OCI-LY7 (cell line): ENCODE results near the gene NEBL. TPM values are rescaled to one million over a fixed set of nuclear protein-coding genes. Genes with fewer than 3 reads are reported as not detected.

Experiments used
- BruUV-seq: library from RNA; stranded (reverse); fragments of 400-500 nt; replicated peaks from 2 replicates; lab custom pipeline; 2021; lab: Mats Ljungman, UMichigan
- CTCF ChIA-PET: fragments of 300-600 bp; sonication (Branson Sonifier 250); formaldehyde crosslinking; loops from one replicate; lab custom pipeline; 2022; ENCODE audit warnings: antibody characterized with exemption; ENCODE audit not compliant: unreplicated experiment; lab: Charles Lee
- POLR2A ChIA-PET: fragments of 300-600 bp; sonication (Branson Sonifier 250); formaldehyde crosslinking; loops from one replicate; lab custom pipeline; 2022; ENCODE audit warnings: antibody characterized with exemption; lab: Charles Lee
- DNase-seq: peaks from one replicate; pipeline ENCODE4 v3.0.0-alpha.2; 2015; ENCODE audit warnings: low spot score
- H2AFZ ChIP-seq: fragments of 200-600 bp; sonication (generic), shearing (Covaris generic); 2 replicates; pipeline ENCODE4 v1.6.1; 2014; ENCODE audit warnings: mild to moderate bottlenecking, antibody characterized with exemption, low read length, moderate library complexity
- H3K27ac ChIP-seq: fragments of 200-600 bp; sonication (generic); 2 replicates; pipeline ENCODE4 v1.5.1; 2014; ENCODE audit warnings: mixed run types, low read depth, mild to moderate bottlenecking, moderate library complexity, low read length, inconsistent platforms; ENCODE audit not compliant: poor library complexity, severe bottlenecking
- H3K36me3 ChIP-seq: fragments of 200-600 bp; sonication (generic); 2 replicates; pipeline ENCODE4 v1.6.1; 2014; ENCODE audit warnings: mild to moderate bottlenecking, antibody characterized with exemption, low read length, moderate library complexity, mixed read lengths; ENCODE audit not compliant: insufficient read depth
- H3K4me1 ChIP-seq: fragments of 200-600 bp; sonication (generic); 2 replicates; pipeline ENCODE4 v1.5.1; 2014; ENCODE audit warnings: mild to moderate bottlenecking, low read length; ENCODE audit not compliant: insufficient read depth, poor library complexity, severe bottlenecking
- H3K4me2 ChIP-seq: fragments of 200-600 bp; sonication (generic); 2 replicates; pipeline ENCODE4 v1.6.1; 2014; ENCODE audit warnings: mild to moderate bottlenecking, low read length
- H3K4me3 ChIP-seq: fragments of 200-600 bp; sonication (generic); 2 replicates; pipeline ENCODE4 v1.5.1; 2014; ENCODE audit warnings: mild to moderate bottlenecking, low read depth, low read length; ENCODE audit not compliant: poor library complexity, severe bottlenecking
- H3K79me2 ChIP-seq: fragments of 200-600 bp; sonication (generic); 2 replicates; pipeline ENCODE4 v1.6.1; 2016; ENCODE audit warnings: low read depth, mild to moderate bottlenecking, low read length, moderate library complexity, mixed read lengths; ENCODE audit not compliant: insufficient read depth
- H3K9me2 ChIP-seq: fragments of 200-600 bp; sonication (generic); 2 replicates; pipeline ENCODE4 v1.6.1; 2016; ENCODE audit warnings: mild to moderate bottlenecking, low read length, mixed read lengths; ENCODE audit not compliant: insufficient read depth
- H3K9me3 ChIP-seq: fragments of 200-600 bp; sonication (generic); 2 replicates; pipeline ENCODE4 v1.6.1; 2014; ENCODE audit warnings: mild to moderate bottlenecking, mixed run types, low read length, mixed read lengths
- H4K20me1 ChIP-seq: fragments of 200-600 bp; sonication (generic); 2 replicates; pipeline ENCODE4 v1.6.1; 2014; ENCODE audit warnings: mild to moderate bottlenecking, antibody characterized with exemption, low read length, moderate library complexity, mixed read lengths; ENCODE audit not compliant: insufficient read depth
- EZH2phosphoT487 ChIP-seq: fragments of 200-600 bp; sonication (generic); IDR thresholded peaks from 2 replicates; pipeline ENCODE4 v1.6.1; 2018; ENCODE audit warnings: low read depth, borderline replicate concordance, mild to moderate bottlenecking, mixed run types, antibody characterized with exemption, low read length, moderate library complexity, mixed read lengths
- intact Hi-C: fragments of 100-400 bp; cut with micrococcal nuclease; formaldehyde crosslinking; loops from one replicate; pipeline ENCODE4 v1.10.0; 2022; ENCODE audit not compliant: unreplicated experiment
- total RNA-seq, 2 experiments: library from RNA; depleted of rRNA in 1 of 2; stranded (reverse); fragments of >200 nt in 1 of 2; shearing (Covaris generic) in 1 of 2; gene quantifications; 2 replicates each; pipeline ENCODE4 v1.2.3, GENCODE V29; 2014 to 2022
- TF ChIP-seq, protein P1 (sequence below): fragments of 200-600 bp; sonication (generic); conservative IDR thresholded peaks from 2 replicates; pipeline ENCODE4 v1.5.1; 2014; ENCODE audit warnings: mild to moderate bottlenecking, antibody characterized with exemption, low read length, moderate library complexity, mixed read lengths

The NEBL gene
- total RNA-seq, 2 experiments from 2014 or later = 1.1 TPM; not detected in 1

DNA sequence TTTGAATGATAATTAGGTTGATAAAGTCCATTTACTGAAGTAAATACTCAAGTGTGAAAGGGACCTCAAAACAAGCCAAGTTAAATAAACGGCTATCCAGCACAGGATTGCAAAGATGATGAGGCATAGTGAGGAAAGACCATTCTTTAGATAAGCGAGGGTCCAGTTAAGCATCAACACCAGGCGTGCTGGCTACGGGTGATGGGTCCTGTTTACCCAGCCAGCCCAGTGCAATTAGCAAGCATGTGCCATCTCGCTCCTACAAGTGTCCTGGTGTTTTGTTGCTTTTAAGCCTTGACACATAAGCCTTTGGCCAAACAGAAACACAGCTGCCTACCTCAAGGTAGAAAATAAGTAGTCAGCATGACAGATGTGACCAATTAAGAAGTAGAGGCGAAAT is 7.1 kb downstream of the NEBL start:
- Histone ChIP-seq H3K4me3 (no peak overlapping the region), H3K27ac (no peak overlapping the region)
- intact Hi-C loops = no loop called here

DNA sequence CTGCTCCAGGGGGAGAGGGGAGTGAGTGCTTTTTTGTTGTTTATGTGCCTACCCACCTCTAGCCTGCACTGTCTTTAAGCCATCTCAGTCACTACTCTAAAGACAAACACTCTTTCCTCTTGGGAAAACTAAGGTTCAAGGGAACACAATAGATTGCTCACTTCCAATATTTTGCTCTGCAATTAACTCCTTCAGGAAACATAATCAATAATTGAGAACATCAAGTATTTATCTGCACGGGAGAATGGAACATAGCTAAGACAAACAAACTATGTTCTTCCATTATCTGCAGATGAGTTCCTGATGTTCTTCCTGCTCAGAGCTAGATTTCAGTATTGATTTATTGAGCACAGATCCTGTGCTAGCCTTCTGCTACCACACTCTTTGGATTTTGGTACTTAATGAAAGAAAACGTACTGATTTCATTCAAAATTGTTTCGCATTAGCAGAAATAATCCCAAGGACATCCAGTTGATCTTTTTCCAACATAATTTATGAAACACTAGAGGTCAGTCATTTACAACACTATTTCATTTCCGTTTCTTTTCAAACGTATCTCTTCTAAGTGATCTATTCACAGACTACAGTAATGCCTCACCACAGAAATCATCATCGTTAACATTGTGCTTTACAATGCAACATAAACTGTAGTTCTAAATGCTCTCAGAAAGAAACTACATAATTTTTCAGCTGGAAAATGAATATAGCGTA is 8.3 kb downstream of the NEBL start:
- H3K4me1 ChIP-seq = peaks cover 6% of the 10 kb centered on the region
- no peak overlapping the region for H3K4me3 ChIP-seq
- TF ChIP-seq, protein P1, sequence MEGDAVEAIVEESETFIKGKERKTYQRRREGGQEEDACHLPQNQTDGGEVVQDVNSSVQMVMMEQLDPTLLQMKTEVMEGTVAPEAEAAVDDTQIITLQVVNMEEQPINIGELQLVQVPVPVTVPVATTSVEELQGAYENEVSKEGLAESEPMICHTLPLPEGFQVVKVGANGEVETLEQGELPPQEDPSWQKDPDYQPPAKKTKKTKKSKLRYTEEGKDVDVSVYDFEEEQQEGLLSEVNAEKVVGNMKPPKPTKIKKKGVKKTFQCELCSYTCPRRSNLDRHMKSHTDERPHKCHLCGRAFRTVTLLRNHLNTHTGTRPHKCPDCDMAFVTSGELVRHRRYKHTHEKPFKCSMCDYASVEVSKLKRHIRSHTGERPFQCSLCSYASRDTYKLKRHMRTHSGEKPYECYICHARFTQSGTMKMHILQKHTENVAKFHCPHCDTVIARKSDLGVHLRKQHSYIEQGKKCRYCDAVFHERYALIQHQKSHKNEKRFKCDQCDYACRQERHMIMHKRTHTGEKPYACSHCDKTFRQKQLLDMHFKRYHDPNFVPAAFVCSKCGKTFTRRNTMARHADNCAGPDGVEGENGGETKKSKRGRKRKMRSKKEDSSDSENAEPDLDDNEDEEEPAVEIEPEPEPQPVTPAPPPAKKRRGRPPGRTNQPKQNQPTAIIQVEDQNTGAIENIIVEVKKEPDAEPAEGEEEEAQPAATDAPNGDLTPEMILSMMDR = peak; percentile 64
- TF ChIP-seq EZH2phosphoT487 = no peak
- ChIA-PET CTCF (no interaction called here), POLR2A (no interaction called here)
- intact Hi-C loops = loop anchor here (2.0 kb wide), 1 partner anchor 132 kb away; no protein-coding TSS in a partner anchor
- no TSS peak for BruUV-seq
- no peaks in the 10 kb centered on the region for H3K9me2 ChIP-seq
- DNase-seq = peak; percentile 18
- no peak overlapping the region for H3K4me2 ChIP-seq
- H4K20me1 ChIP-seq = no peaks in the 10 kb centered on the region
- H3K79me2 ChIP-seq = no peaks in the 10 kb centered on the region
- H3K9me3 ChIP-seq = no peaks in the 10 kb centered on the region
- H2AFZ ChIP-seq = no peak overlapping the region
- no peak overlapping the region for H3K27ac ChIP-seq
- H3K36me3 ChIP-seq = no peaks in the 10 kb centered on the region

More for the DNA sequence above, 7.1 kb downstream of the NEBL start:
- H3K36me3 ChIP-seq = no peaks in the 10 kb centered on the region
- TF ChIP-seq, protein P1 = no peak
- TF ChIP-seq EZH2phosphoT487 = no peak
- ChIA-PET POLR2A (no interaction called here), CTCF (no interaction called here)
- no peak for DNase-seq
- peak overlapping the region; percentile 4; the same call in 1 of the 2 replicates for H2AFZ ChIP-seq
- no TSS peak for BruUV-seq
- H3K79me2 ChIP-seq = no peaks in the 10 kb centered on the region
- H4K20me1 ChIP-seq = no peaks in the 10 kb centered on the region
- H3K9me3 ChIP-seq = no peaks in the 10 kb centered on the region
- no peaks in the 10 kb centered on the region for H3K9me2 ChIP-seq
- H3K4me1 ChIP-seq = peaks cover 6% of the 10 kb centered on the region
- H3K4me2 ChIP-seq = no peak overlapping the region
